ENCODE results near the gene FZD7.

The FZD7 gene

DNA sequence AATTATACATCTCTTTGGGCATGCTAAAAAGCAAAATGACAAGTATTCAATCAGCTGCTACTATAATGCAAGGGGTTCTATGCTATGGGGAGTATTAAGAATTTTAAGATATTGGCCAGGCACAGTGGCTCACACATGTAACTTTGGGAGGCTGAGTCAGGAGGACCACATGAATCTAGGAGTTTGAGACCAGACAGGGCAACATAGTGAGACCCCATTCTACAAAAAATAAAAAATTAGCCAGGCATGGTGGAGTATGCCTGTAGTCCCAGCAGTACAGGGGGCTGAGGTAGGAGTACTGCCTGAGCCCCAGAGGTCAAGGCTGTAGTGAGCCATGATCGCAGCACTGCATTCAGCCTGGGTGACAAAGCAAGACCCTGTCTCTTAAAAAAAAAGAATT is 33.9 kb downstream of the FZD7 start:
- DNase-seq (ENCODE audit: low read depth in 2 of 2): no peak

GRCh38 chr2:202069170-202070067 is 35.8 kb downstream of the FZD7 start:
- DNase-seq (ENCODE audit: low read depth in 2 of 2): no peak

DNA sequence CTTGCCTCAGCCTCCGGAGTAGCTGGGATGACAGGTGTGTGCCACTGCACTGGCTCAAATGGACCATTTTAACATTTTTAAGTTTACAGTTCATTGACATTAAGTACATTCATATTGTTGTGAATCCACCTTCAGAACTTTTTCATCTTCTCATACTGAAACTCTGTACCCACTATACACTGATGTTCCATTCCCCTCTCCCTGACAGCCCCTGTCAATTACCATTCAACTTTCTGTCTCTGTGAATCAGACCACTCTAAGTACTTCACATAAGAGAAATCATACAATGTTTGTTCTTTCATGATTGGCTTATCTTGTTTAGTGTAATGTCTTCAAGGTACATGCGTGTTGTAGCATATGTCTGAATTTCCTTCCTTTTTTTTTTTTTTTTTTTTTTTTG is 37.5 kb downstream of the FZD7 start:
- no peak for DNase-seq (ENCODE audit: low read depth in 2 of 2)

GRCh38 chr2:202072226-202072625 is 38.6 kb downstream of the FZD7 start:
- DNase-seq (ENCODE audit: low read depth in 2 of 2): no peak

DNA sequence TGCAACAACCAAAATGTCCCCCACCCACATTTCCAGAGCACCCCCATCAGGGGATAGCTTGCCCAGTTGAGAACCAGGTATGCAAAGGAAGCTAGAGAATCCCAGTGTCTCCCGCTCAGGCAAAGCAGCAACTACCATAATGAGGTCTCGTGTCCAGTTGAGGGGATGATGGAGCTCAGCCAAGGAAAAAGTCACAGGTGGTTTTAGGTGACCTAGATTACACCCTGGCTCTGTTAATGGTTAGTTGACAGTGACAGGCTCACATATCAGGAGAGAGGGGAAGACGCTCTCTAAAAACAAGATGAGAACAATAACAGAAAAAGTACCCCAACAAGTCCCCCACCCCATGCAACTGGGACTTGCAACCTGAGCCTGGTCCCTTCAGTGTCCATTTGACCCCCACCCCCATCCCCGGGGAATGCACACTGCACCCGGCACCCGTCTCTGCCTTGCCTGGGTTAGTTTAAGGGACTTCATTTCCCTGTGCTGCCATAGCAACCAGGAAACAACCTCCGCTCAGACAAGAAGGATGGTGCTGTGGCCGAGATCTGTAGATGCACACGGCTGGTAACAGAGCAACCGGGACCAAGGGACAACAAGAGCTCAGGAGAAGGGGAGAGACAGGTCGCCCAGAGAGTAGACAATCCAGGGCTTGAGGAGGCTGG is 39.2 kb downstream of the FZD7 start, which contains the start of gene KIAA2012:
Gene KIAA2012, plus strand, starts transcription at position 519 of the 665 bp plus-strand sequence. CDS start 373 bp downstream, outside the sequence.
- no peak for DNase-seq (ENCODE audit: low read depth in 2 of 2)

DNA sequence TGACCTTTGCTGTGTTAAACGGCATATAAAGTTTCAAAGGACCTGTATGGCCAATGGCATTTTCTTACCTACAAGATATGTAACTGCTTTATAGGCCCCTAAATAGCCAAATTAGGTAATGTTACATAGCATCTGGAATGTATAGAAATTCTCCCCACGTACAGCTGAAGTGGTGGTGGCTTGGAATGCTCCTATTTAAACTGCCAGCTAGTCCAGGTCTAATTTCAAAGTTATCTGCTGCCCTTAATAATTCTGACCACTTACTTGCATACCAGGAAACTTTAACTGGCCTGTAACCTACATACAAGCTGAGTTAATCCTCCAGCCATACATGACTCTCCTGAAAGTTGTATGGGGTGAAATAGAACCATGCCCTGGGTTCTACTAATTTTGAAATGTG is 40.7 kb downstream of the FZD7 start:
- no peak for DNase-seq (ENCODE audit: low read depth in 2 of 2)

GRCh38 chr2:202079310-202079709 is 45.7 kb downstream of the FZD7 start:
- DNase-seq (ENCODE audit: low read depth in 2 of 2): no peak

DNA sequence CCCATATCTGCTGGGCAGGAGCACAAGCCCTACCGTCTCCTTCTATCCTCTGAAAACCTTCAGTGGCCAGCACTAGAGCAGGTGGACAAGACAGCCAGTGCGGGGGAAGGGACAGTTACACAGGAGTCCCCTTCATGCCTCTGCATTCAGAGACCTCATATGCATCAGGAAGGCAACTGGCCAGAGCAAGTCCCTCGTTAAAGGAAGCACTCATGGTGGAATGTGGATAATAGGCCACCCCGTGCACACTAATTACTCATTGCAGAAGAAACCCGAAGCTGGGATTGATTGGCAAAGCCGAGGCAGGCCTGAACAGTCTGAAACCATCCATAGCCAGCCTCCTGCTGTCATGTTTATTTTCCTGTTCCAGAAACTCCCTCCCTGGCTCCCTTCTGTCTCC is 50.6 kb downstream of the FZD7 start:
- no peak for DNase-seq (ENCODE audit: low read depth in 2 of 2)
